Measurements from ENCODE around the gene FGGY.

FGGY gene

DNA sequence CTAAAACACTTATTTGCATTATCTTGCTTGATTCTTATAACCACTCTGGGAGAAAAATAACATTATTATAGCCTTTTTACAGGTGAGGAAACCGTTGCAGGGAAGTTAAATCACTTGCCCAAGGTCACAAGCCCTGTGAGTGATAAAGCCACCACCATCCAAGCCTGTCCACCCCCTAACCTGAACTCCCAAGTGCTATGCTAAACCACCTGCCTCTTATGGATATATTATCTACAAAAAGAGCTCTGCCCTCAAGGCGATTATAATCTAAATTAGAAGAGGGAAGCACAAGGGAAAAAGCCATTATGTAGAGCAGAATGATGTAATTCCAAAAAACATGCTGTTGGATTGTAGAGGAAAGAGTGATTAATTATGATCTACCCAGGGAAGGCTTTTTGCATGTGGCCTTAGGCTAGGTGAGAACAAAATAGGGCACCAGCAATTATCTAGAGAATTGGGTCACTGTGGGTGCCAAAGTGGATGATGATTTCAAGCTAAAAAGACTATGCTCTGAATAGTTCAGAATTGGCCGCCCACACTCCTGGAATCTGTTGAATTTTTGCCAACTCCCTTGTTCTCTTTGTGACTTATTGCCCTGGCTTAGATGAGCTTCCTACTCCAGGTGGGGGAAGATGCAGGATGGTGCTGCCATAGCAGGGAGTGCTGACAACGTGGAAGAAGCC lies 205.3 kb downstream of the FGGY start:
- no peak overlapping the region for H3K4me3 ChIP-seq (ENCODE audit: low read depth, low read length)
- H3K9me3 ChIP-seq (ENCODE audit: severe bottlenecking): peaks cover 4% of the 10 kb centered on the region
- no peaks in the 10 kb centered on the region for H3K27me3 ChIP-seq (ENCODE audit: insufficient read depth, low read depth, severe bottlenecking)
- no peak for DNase-seq
- no peaks in the 10 kb centered on the region for H3K36me3 ChIP-seq
- H3K27ac ChIP-seq: no peak overlapping the region
- TF ChIP-seq, protein P1, sequence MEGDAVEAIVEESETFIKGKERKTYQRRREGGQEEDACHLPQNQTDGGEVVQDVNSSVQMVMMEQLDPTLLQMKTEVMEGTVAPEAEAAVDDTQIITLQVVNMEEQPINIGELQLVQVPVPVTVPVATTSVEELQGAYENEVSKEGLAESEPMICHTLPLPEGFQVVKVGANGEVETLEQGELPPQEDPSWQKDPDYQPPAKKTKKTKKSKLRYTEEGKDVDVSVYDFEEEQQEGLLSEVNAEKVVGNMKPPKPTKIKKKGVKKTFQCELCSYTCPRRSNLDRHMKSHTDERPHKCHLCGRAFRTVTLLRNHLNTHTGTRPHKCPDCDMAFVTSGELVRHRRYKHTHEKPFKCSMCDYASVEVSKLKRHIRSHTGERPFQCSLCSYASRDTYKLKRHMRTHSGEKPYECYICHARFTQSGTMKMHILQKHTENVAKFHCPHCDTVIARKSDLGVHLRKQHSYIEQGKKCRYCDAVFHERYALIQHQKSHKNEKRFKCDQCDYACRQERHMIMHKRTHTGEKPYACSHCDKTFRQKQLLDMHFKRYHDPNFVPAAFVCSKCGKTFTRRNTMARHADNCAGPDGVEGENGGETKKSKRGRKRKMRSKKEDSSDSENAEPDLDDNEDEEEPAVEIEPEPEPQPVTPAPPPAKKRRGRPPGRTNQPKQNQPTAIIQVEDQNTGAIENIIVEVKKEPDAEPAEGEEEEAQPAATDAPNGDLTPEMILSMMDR (IDR thresholded peaks at IDR 0.05; ENCODE audit: low read depth, low read length): no peak

DNA sequence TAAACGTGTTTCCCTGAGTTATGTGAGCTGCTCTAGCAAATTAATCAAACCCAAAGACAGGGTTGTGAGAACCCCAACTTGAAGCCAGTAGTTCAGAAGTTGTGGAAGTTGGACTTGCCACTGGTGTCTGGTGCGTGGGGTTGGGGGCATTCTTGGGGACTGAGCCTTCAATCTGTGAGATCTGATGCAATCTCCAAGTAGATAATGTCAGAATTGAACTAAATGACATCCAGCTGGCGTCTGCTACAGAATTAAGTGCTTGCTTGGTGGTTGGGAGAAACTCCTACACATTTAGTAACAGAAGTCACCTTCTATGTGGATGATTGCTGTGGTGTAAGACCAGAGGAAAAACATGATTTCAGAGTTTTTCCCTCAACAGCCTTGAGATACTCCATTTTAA lies 207.4 kb downstream of the FGGY start:
- TF ChIP-seq, protein P1 (IDR thresholded peaks at IDR 0.05; ENCODE audit: low read depth, low read length): no peak
- H3K27me3 ChIP-seq (ENCODE audit: insufficient read depth, low read depth, severe bottlenecking): no peaks in the 10 kb centered on the region
- no peaks in the 10 kb centered on the region for H3K36me3 ChIP-seq
- H3K27ac ChIP-seq: peak overlapping the region; percentile 86
- DNase-seq: peak; percentile 52
- peaks cover 4% of the 10 kb centered on the region for H3K9me3 ChIP-seq (ENCODE audit: severe bottlenecking)
- no peak overlapping the region for H3K4me3 ChIP-seq (ENCODE audit: low read depth, low read length)

DNA sequence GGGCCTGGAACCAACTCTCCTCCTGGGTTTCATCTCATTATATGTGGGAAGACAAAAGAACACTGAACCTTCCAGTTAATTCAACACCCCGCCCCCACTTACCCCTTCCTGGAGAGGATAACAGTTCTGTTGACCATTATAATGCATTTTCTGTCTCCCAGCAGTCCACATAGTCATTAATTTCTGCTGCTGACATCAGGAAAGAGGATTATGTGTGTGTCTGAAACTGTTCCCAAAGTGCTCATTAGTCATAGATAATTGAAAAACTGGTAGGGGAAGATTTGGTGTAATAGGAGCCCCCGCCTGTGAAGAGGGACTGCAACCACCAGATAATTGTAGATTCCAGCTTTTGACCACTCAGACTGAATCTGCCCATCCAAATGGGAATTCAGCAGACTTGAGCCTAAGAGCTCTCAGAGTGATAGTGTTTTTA lies 208.7 kb downstream of the FGGY start:
- TF ChIP-seq, protein P1 (IDR thresholded peaks at IDR 0.05; ENCODE audit: low read depth, low read length): no peak
- H3K27ac ChIP-seq: peak overlapping the region; percentile 86
- H3K27me3 ChIP-seq (ENCODE audit: insufficient read depth, low read depth, severe bottlenecking): no peaks in the 10 kb centered on the region
- DNase-seq: peak; percentile 86
- no peaks in the 10 kb centered on the region for H3K36me3 ChIP-seq
- H3K9me3 ChIP-seq (ENCODE audit: severe bottlenecking): peaks cover 4% of the 10 kb centered on the region
- no peak overlapping the region for H3K4me3 ChIP-seq (ENCODE audit: low read depth, low read length)

DNA sequence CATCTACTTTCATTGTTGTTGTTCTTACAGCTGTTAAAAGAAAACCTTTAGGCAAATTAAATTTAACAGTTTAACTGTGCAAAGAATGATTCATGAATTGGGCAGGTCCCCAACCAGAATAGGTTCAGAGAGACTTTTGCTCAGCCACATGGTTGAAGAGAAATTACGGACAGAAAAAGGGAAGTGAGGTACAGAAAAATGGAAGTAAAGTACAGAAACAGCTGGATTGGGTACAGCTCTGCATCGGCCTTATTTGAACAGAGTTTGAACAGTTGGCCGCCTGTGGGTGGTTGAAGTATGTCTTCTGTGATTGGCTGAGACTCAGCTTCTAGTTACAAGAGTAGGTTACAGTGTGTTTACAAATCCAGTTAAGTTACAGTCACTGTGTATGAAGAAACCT lies 210.1 kb downstream of the FGGY start:
- no peak for DNase-seq
- TF ChIP-seq, protein P1 (IDR thresholded peaks at IDR 0.05; ENCODE audit: low read depth, low read length): no peak
- H3K9me3 ChIP-seq (ENCODE audit: severe bottlenecking): peaks cover 3% of the 10 kb centered on the region
- peak overlapping the region; percentile 86 for H3K27ac ChIP-seq
- no peaks in the 10 kb centered on the region for H3K36me3 ChIP-seq
- no peaks in the 10 kb centered on the region for H3K27me3 ChIP-seq (ENCODE audit: insufficient read depth, low read depth, severe bottlenecking)
- no peak overlapping the region for H3K4me3 ChIP-seq (ENCODE audit: low read depth, low read length)

DNA sequence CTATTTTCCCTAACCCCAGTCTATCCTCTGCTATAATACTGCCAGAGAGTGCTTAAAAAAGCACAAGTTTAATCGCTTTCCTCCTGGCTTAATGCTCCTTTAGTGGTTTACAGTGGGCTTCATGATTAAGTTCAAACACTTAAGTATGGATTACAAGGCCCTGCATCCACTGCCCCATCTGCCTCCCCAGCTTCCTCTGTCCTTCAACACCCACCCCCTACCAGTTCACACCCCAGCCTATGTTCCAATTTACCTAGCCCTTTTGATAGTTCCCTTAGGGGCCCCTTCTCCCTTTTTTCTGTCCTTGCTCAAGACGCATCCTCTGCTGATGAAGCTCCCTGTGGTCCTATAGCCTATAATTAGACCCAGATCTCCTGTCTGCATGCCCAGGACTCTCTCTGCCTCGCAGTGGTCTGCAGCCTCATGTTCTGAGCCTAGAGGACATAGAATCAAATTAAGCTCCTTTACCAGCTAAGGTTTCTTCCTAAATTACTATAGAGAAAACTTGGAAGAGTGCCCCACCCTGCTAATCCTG lies 212.5 kb downstream of the FGGY start:
- H3K36me3 ChIP-seq: peaks cover 7% of the 10 kb centered on the region; the same call in 1 of the 2 replicates
- DNase-seq: peak; percentile 91
- H3K4me3 ChIP-seq (ENCODE audit: low read depth, low read length): no peak overlapping the region

More for the DNA sequence above, 212.5 kb downstream of the FGGY start:
- Histone ChIP-seq H3K9me3 (ENCODE audit: severe bottlenecking) (no peaks in the 10 kb centered on the region), H3K27ac (peak overlapping the region; percentile 84), H3K27me3 (ENCODE audit: insufficient read depth, low read depth, severe bottlenecking) (no peaks in the 10 kb centered on the region)
- TF ChIP-seq, protein P1 (IDR thresholded peaks at IDR 0.05; ENCODE audit: low read depth, low read length): no peak
